Fibroblast of lung (primary cell): ENCODE data around the gene FGR. TPM values are rescaled to one million over a fixed set of nuclear protein-coding genes. Genes with fewer than 3 reads are reported as not detected.

Source experiments
- DNase-seq, 2 donors: peaks; one replicate each; pipeline versions ENCODE4 v3.0.0 to v3.0.0-alpha.2; 2010; ENCODE audit warnings: low read depth in 2 of 2
- H2AFZ ChIP-seq: 2 replicates; pipeline ENCODE4 v1.5.1; 2012; ENCODE audit warnings: low read length, control low read depth, inconsistent platforms
- H3K27ac ChIP-seq: 2 replicates; pipeline ENCODE4 v1.5.1; 2011; ENCODE audit warnings: low read length, control low read depth; ENCODE audit not compliant: insufficient read depth
- H3K27me3 ChIP-seq: 2 replicates; pipeline ENCODE4 v1.5.1; 2011; ENCODE audit warnings: mild to moderate bottlenecking, low read length; ENCODE audit not compliant: control insufficient read depth, insufficient read depth
- H3K36me3 ChIP-seq: 2 replicates; pipeline ENCODE4 v1.5.1; 2011; ENCODE audit warnings: low read length; ENCODE audit not compliant: control insufficient read depth, insufficient read depth
- H3K4me1 ChIP-seq: 2 replicates; pipeline ENCODE4 v1.5.1; 2011; ENCODE audit warnings: low read length; ENCODE audit not compliant: control insufficient read depth, insufficient read depth; ENCODE audit errors: extremely low read depth
- H3K4me2 ChIP-seq: 2 replicates; pipeline ENCODE4 v1.5.1; 2011; ENCODE audit warnings: low read length, control low read depth; ENCODE audit not compliant: insufficient read depth; ENCODE audit errors: extremely low read depth
- H3K4me3 ChIP-seq, 4 experiments: fragments of 200-600 bp in 1 of 4; sonication (generic) in 1 of 4; replicated peaks in 1 of 4; 2 replicates each; pipeline ENCODE4 v1.5.1; 2011 to 2016; ENCODE audit warnings: low read length in 4 of 4, low read depth in 3 of 4, mild to moderate bottlenecking in 3 of 4, control low read depth in 2 of 4, inconsistent platforms in 1 of 4, mixed read lengths in 1 of 4; ENCODE audit not compliant: insufficient read depth in 1 of 4; ENCODE audit errors: control extremely low read depth in 1 of 4
- H3K79me2 ChIP-seq: 2 replicates; pipeline ENCODE4 v1.5.1; 2012; ENCODE audit warnings: mild to moderate bottlenecking, low read length, inconsistent platforms; ENCODE audit not compliant: control insufficient read depth, insufficient read depth
- H3K9ac ChIP-seq: 2 replicates; pipeline ENCODE4 v1.5.1; 2011; ENCODE audit warnings: mild to moderate bottlenecking, low read length, control low read depth; ENCODE audit not compliant: insufficient read depth
- H3K9me3 ChIP-seq: 2 replicates; pipeline ENCODE4 v1.5.1; 2012; ENCODE audit warnings: low read depth, low read length; ENCODE audit not compliant: control insufficient read depth, insufficient read depth
- H4K20me1 ChIP-seq: 2 replicates; pipeline ENCODE4 v1.5.1; 2011; ENCODE audit warnings: low read length; ENCODE audit not compliant: control insufficient read depth, insufficient read depth; ENCODE audit errors: extremely low read depth
- EZH2 ChIP-seq: IDR thresholded peaks from 2 replicates; pipeline ENCODE4 v1.5.1; 2012; ENCODE audit warnings: low read length, control low read depth, mild to moderate bottlenecking; ENCODE audit errors: missing control alignments
- polyA plus RNA-seq, 2 donors: library from polyadenylated mRNA; depleted of rRNA in 1 of 2; stranded (reverse) in 1 of 2; unstranded in 1 of 2; fragments of >200 nt; gene quantifications; 2 replicates each; pipeline ENCODE4 v1.2.1, GENCODE V29; 2011 to 2012; ENCODE audit warnings: missing spikeins in 1 of 2
- total RNA-seq: library from RNA; depleted of rRNA; stranded (reverse); fragments of >200 nt; gene quantifications from 2 replicates; pipeline ENCODE4 v1.2.1, GENCODE V29; 2014
- TF ChIP-seq, protein P1 (sequence below), 2 donors: IDR thresholded peaks in 1 of 2; conservative IDR thresholded peaks in 1 of 2; 1 replicate in 1 of 2; 2 replicates in 1 of 2; pipeline ENCODE4 v1.5.1; 2011 to 2012; ENCODE audit warnings: low read length in 2 of 2, control low read depth in 1 of 2, inconsistent platforms in 1 of 2, low read depth in 1 of 2, mild to moderate bottlenecking in 1 of 2

Gene FGR
- total and polyA plus RNA-seq, 2 donors (not counting 1 experiment from before 2014, with no cell fraction given): not detected

DNA sequence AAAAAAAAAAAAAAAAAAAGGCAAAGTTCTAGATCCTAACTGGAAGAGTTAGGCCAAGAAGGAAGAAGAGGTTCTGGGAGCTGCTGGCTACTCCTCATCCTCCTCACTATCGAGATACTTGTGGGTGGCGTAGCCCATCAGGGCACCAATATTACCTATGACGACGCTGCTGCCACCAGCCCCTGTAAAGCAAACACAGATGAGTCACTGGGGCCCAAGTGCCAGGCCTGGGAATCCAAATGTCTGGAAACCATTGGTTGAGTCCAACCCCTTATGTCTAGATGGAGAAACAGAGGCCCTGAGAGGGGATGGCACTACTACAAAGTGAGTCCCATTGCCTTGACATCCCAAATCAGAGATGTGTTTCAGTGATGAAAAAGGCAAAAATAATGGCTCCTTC, 31.3 kb upstream of the FGR start:
- no peak overlapping the region for H3K4me3 ChIP-seq
- peaks cover 9% of the 10 kb centered on the region for H3K4me1 ChIP-seq
- no peaks in the 10 kb centered on the region for H3K9me3 ChIP-seq
- TF ChIP-seq, protein P1, sequence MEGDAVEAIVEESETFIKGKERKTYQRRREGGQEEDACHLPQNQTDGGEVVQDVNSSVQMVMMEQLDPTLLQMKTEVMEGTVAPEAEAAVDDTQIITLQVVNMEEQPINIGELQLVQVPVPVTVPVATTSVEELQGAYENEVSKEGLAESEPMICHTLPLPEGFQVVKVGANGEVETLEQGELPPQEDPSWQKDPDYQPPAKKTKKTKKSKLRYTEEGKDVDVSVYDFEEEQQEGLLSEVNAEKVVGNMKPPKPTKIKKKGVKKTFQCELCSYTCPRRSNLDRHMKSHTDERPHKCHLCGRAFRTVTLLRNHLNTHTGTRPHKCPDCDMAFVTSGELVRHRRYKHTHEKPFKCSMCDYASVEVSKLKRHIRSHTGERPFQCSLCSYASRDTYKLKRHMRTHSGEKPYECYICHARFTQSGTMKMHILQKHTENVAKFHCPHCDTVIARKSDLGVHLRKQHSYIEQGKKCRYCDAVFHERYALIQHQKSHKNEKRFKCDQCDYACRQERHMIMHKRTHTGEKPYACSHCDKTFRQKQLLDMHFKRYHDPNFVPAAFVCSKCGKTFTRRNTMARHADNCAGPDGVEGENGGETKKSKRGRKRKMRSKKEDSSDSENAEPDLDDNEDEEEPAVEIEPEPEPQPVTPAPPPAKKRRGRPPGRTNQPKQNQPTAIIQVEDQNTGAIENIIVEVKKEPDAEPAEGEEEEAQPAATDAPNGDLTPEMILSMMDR (conservative IDR thresholded peaks at IDR 0.05 in 1 of 2, IDR thresholded peaks at IDR 0.05 in 1 of 2; ENCODE audit: low read depth in 1 of 2, low read length in 2 of 2): no peak
- no peak for TF ChIP-seq EZH2
- H3K27me3 ChIP-seq: no peaks in the 10 kb centered on the region
- H4K20me1 ChIP-seq: no peaks in the 10 kb centered on the region
- no peak for DNase-seq
- H3K4me2 ChIP-seq: no peak overlapping the region
- H3K79me2 ChIP-seq: no peaks in the 10 kb centered on the region
- H3K9ac ChIP-seq: no peak overlapping the region
- H3K27ac ChIP-seq: no peak overlapping the region
- no peaks in the 10 kb centered on the region for H3K36me3 ChIP-seq
- no peak overlapping the region for H2AFZ ChIP-seq

DNA sequence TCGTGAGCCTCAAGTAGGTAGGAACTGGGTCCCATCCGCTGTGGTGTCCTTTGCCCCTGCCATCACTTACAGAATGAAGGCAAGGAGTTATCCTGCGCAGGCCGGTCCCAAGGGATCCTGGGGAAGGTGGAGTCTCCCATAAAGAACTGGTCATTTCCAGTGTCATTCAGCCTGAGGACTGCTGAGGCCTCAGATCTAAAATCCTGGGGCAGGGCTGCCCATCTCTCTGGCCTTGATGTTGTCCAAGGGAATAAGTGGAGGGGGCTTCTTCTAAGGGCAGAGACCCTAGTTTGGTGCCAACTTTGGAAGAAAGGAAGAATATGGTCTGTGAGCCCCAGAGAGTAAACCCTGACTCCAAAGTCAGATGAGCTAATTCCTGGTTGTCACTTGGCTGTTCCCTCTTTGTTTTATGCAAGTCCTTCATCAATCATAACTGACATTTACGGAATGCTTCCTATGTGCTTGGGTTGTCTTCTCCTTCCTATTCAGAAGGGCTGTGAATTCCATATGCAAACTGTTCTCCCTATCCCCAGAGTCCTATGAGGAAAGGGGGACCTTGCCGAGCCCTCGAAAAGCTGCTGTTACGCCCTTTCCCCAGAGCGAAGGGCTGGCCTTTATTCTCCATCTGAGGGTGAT, 30.1 kb upstream of the FGR start:
- Histone ChIP-seq H4K20me1 (no peaks in the 10 kb centered on the region), H3K27ac (no peak overlapping the region), H3K4me2 (no peak overlapping the region), H3K4me1 (peaks cover 9% of the 10 kb centered on the region), H3K9me3 (no peaks in the 10 kb centered on the region), H3K4me3 (no peak overlapping the region), H3K79me2 (no peaks in the 10 kb centered on the region), H3K9ac (no peak overlapping the region), H3K36me3 (no peaks in the 10 kb centered on the region), H3K27me3 (no peaks in the 10 kb centered on the region), H2AFZ (no peak overlapping the region)
- no peak for TF ChIP-seq EZH2
- TF ChIP-seq, protein P1 (conservative IDR thresholded peaks at IDR 0.05 in 1 of 2, IDR thresholded peaks at IDR 0.05 in 1 of 2; ENCODE audit: low read depth in 1 of 2, low read length in 2 of 2): no peak
- DNase-seq: no peak

DNA sequence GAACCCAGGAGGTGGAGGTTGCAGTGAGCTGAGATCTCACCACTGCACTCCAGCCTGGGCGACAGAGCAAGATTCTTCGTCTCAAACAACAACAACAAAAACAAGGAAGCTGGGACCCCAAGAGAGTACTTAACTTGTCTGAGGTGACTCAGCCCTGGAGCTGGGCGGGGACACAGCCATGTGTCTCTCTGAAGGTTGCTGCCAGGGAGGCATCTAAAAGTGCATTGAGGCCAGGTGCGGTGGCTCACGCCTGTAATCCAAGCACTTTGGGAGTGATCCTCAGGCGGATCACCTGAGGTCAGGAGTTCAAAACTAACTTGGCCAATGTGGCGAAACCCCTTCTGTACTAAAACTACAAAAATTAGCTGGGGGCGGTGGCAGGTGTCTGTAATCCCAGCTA, 29.3 kb upstream of the FGR start:
- Histone ChIP-seq H4K20me1 (no peaks in the 10 kb centered on the region), H3K27ac (no peak overlapping the region), H3K4me1 (peaks cover 10% of the 10 kb centered on the region), H3K4me3 (no peak overlapping the region), H3K4me2 (no peak overlapping the region), H2AFZ (no peak overlapping the region), H3K9ac (no peak overlapping the region), H3K79me2 (no peaks in the 10 kb centered on the region), H3K36me3 (no peaks in the 10 kb centered on the region), H3K9me3 (no peaks in the 10 kb centered on the region), H3K27me3 (no peaks in the 10 kb centered on the region)
- DNase-seq: no peak
- no peak for TF ChIP-seq EZH2
- TF ChIP-seq, protein P1 (conservative IDR thresholded peaks at IDR 0.05 in 1 of 2, IDR thresholded peaks at IDR 0.05 in 1 of 2; ENCODE audit: low read depth in 1 of 2, low read length in 2 of 2): no peak
